Measurements from ENCODE around the gene FBXL20.

GRCh38 chr17:39349246-39349645 is 52.2 kb downstream of the FBXL20 start:
- TF ChIP-seq CTCF (IDR thresholded peaks at IDR 0.05) (no peak), EP300 (IDR thresholded peaks at IDR 0.05) (no peak)

Measured in esophagus muscularis mucosa (tissue), 3 donors.